ENCODE data around the gene ZNF425.
"Not testable (repeated sequence)": the region's sequence is repeated elsewhere in the genome, so short reads cannot be mapped to it uniquely, and the experiment has no call there.

Gene ZNF425

GRCh38 chr7:149072438-149072775, 53.7 kb downstream of the ZNF425 start:
- DNase-seq, result no peak

GRCh38 chr7:149071641-149072437, 54.3 kb downstream of the ZNF425 start:
- DNase-seq, result peak; percentile 50 to 69 (median 64)

- peak in 1 of 4 experiments; percentile 17 for DNase-seq
Measured at GRCh38 chr7:149071182-149071635, 54.9 kb downstream of the ZNF425 start.

- no peak for DNase-seq
Measured at GRCh38 chr7:149070372-149071125, 55.6 kb downstream of the ZNF425 start.

GRCh38 chr7:149067869-149068268, 58.3 kb downstream of the ZNF425 start:
- DNase-seq, result no peak

- peak; percentile 29 to 81 (median 65) for DNase-seq
Measured at GRCh38 chr7:149063476-149063875, 62.6 kb downstream of the ZNF425 start.

GRCh38 chr7:149062217-149062899, 63.8 kb downstream of the ZNF425 start:
- DNase-seq, result not testable (repeated sequence)

GRCh38 chr7:149060156-149060555, 66.0 kb downstream of the ZNF425 start:
- no peak for DNase-seq

- no peak for DNase-seq
Measured at GRCh38 chr7:149053885-149054284, 72.2 kb downstream of the ZNF425 start.

- DNase-seq, result no peak
Measured at GRCh38 chr7:149053384-149053783, 72.7 kb downstream of the ZNF425 start.
